Hematopoietic multipotent progenitor cell (in vitro differentiated cells): ENCODE data around the gene LAX1. TPM values are rescaled to one million over a fixed set of nuclear protein-coding genes. Genes with fewer than 3 reads are reported as not detected.
"Not testable (repeated sequence)": the region's sequence is repeated elsewhere in the genome, so short reads cannot be mapped to it uniquely, and the experiment has no call there.

Experiments used
- DNase-seq, 3 donors: peaks; one replicate each; pipeline ENCODE4 v3.0.0-alpha.2; 2011 to 2015; ENCODE audit warnings: low read depth in 2 of 3, low spot score in 2 of 3
- total RNA-seq: library from RNA; depleted of rRNA; stranded (reverse); fragments of >200 nt; gene quantifications from one replicate; pipeline ENCODE4 v1.2.3, GENCODE V29; 2012

The LAX1 gene
- total RNA-seq, 1 donor = 1.3 TPM

- DNase-seq = no peak
Measured at GRCh38 chr1:203768256-203768655, 3.3 kb downstream of the LAX1 start.

DNA sequence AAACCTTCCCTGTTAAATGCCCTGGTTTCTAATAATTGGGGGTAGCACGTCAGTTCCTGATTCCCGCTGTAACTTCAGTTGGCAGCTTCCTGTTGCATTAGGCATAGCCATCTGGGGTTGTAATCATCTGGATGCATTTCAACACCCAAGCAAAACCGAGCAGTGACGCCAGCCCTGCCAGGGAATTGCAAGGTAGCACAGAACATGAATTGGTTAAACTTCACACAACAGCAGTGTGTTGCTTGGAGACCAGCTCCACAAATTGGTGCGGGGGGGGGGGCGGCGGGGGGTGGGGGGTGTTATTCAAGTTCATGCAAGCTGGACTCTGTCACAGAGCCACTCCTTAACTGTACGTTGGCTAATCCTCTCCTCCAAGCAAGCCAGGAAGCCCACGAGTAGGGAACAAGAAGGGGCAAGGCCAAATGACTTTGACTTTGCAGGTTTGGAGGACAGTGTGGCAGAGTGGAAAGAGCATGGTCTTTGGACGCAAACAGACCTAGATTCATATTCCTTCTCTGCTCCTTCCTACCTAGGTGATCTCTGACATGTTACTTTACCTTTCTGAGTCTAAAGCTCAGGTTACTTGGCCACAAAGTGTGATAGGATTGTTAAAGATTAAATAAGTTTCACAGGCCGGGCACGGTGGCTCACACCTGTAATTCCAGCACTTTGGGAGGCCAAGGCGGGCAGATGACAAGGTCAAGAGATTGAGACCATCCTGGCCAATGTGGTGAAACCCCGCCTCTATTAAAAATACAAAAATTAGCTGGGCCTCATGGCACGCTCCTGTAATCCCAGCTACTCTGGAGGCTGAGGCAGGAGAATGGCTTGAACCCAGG is 4.7 kb downstream of the LAX1 start:
- peak in 2 of 3 donors; percentile 86 to 95 for DNase-seq

DNA sequence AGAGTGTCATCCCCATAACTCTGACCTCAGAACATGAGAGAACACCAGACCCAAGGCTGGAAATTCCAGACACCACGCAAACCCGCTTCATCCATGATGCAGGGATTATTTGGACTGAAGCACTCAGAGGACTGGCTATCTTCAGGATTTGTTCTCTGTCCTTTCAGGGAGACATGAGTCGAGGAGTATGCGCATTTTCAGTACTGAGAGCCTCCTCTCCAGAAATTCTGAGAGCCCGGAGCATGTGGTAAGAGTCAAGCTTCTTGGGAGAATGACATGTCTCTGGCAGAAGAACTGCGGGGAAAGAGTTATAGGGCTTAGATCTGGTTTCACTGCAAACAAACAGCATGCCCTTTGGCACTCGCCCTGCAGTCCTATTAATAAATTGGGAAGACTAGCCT is 6.9 kb downstream of the LAX1 start:
- DNase-seq = no peak

DNA sequence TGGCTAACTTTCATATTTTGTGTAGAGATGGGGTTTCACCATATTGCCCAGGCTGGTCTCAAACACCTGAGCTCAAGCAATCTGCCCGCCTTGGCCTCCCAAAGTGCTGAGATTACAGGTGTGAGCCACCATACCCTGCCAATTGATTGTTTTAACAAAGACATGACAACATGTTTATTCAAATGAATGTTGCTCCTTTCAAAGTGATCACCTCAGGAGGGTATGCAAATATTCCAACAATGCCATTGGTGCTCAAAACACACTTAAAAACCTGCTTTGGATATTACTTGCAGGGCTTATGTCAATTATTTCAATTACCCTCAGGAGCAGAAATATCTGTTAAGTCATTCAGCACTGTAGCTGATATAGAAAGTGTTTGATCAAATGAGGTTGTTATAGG is 7.9 kb downstream of the LAX1 start:
- no peak for DNase-seq

DNA sequence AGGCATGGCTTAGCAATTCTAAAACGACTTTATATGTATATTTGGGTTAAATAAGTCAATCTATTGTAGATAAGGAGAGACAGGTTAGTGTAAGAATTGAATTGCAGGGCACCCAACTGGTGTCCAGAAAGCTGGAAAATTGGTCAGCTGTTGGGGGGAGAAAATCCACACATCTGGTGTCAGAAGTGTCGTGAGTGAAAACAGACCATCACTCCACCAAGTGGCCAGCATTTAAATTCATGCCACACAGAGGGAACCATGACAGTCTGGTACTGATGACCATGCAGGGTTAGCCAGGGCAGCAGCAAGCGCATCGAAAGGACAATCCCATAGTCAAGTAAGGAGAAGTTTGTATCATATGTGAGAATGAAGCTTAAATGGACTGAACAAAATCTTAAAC is 11.7 kb downstream of the LAX1 start:
- DNase-seq = no peak

GRCh38 chr1:203777596-203777995 is 12.6 kb downstream of the LAX1 start:
- DNase-seq = no peak

- peak in 2 of 3 donors; percentile 45 to 68 for DNase-seq
Measured at GRCh38 chr1:203778146-203778545, 13.2 kb downstream of the LAX1 start.

DNA sequence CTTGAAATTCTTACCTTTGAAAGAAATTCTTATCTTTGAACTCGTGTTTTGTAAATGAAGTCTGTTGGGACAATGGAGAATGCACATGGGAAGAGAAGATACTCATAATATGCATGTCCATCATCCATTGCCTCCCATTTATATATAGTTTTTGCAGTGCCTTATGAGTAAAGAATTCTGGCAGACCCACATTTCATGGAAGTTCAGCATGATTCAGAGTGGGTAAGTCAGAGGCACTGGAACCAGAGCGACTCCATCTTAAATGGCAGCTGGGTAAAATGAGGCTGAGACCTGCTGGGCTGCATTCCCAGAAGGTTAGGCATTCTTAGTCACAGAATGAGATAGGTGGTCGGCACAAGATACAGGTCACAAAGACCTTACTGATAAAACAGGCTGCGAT is 13.8 kb downstream of the LAX1 start:
- DNase-seq = no peak

GRCh38 chr1:203781962-203782361 is 17.0 kb downstream of the LAX1 start:
- no peak for DNase-seq

DNA sequence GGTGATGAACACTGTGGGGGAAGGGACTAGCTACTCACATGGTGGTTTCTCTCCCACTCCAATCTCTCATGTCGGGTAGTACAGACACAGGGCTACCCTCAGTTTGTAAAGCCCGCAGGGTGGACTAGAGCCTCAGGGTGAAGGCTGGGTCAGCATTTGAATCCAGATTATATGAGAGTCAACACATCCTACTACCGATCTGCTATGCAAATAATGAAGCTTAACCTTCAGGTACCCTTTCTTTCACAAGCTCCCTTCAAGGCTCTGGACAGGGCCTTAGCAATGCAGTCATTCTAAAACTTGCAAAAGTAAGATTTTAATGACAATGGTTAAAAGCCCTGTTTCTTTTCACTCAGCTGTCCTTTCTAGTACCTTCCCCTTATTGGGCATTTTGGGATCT is 25.0 kb downstream of the LAX1 start:
- no peak for DNase-seq

GRCh38 chr1:203791498-203791897 is 26.5 kb downstream of the LAX1 start:
- no peak for DNase-seq

DNA sequence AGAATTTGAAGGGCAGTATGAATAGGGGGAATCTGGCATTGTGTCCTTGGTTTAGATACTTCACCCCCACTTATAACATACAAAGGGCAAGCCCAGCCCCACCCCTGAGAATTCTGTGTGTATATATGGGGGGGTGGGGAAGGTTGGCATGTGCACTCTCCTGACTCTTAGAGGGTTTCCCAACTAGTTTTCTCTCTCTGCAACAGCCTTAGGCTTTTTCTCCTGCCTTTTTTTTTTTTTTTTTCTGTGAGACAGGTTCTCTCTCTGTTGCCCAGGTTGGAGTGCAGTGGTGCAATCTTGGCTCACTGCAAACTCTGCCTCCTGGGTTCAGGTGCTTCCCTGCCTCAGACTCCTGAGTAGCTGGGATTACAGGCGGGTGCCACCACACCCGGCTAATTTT is 27.5 kb downstream of the LAX1 start:
- DNase-seq = no peak

GRCh38 chr1:203793561-203793960 is 28.6 kb downstream of the LAX1 start:
- DNase-seq = not testable (repeated sequence)

DNA sequence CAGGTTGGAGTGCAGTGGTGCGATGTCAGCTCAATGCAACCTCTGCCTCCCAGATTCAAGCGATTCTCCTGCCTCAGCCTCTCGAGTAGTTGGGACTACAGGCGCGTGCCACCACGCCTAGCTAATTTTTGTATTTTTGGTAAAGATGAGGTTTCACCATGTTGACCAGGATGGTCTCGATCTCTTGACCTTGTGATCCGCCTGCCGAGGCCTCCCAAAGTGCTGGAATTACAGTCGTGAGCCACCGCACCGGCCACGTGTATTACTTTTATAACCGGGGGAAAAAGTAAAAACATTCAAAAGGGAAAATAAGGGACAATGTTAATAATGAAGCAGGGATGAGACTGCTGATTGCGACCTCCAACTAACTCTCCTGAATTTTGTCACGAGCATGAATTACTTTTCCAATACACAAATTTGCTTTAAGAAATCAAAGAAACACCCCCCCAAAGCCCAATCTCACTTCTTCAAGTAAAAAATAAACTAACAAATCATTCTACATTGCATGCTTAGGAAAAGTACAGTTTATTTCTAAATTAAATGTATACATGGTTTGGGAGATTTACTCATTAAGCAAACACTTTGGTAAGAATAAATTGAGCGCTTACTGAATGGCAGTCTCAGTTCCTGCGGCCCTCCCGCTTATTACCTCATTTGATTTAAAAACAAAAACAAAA is 29.9 kb downstream of the LAX1 start:
- no peak for DNase-seq

DNA sequence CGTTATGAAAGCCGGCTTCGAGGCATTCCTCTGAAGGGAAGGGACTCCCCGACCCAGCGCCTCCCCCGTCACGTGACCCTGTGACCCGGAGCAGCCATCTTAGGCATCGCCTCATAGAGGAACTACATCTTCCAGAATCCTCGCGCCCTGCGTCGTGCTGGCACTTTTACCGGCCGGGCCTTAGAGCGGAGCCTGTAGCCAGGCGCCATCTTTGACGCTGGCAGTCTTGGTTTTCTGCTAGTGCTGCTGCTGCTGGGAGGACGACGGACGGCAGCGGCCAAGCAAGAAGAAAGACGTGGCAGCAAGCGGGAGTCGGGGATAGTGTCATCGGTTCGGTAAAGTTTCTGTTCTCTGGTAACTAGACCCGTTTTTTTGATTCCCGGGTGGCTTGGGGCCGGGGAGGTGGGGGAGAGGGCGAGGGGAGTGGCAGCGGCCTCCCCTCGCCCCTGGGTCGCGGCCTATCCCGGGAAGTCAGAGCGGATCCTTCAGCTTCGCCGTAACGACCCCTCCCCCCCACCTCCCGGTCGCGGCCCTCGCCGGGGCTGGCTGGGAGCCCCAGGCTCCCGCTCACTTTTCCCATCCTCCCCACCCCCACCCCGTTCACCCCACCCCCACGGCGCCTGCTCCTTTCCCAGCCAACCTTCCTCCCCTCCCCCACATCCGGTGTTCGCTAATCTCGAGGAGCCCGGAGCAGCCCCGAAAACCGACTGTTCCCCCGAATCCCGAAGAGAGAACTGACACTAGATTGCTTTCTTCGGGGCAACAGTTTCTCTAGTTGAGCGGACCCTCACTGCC is 30.7 kb downstream of the LAX1 start, which contains the start of the genes ZBED6 and ZC3H11A:
Gene ZBED6 (plus strand): TSS at position 183 of the 795 bp plus-strand sequence. CDS start 1,900 bp downstream, outside the sequence.
Gene ZC3H11A (plus strand): TSS at position 183 of the 795 bp plus-strand sequence. CDS start 21,448 bp downstream, outside the sequence.
- peak; percentile 89 to 99 (median 99) for DNase-seq

DNA sequence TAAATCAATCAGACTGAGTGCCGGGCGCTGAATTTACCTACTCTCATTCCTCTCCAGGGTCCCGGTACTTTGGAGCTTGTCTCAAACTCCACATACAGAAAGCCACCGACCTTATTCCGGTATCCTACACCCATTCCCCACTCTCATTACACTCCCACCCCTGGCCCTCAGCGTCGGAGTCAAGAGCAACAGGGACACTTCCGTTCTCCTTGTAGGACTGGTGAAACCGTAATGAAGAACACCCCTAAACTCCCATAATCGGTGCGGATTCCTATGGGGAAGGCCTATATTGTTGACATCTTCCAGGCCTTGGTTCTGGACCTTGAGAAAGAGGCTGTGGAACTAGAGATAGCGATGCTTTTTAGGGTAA is 31.2 kb downstream of the LAX1 start:
- peak; percentile 6 to 38 (median 13) for DNase-seq

DNA sequence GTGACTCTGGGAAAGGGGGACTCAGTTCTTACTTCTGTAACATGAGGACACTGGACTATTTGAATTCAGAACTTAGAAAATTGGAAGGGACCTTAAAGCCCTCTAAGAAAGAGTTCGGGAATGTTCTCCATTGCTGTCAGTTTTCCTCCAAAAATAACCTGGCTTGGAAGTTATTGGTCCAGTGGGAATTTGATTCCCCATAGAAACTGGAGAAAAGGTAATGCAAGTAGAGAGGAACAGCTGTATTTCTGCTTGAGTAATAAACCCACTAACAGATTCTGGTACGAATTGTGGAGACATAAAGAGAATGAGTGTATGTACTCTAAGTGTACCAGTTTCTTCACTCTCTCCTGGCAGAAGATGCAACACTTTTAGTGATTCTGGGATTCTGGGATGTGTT is 32.2 kb downstream of the LAX1 start:
- DNase-seq = no peak

DNA sequence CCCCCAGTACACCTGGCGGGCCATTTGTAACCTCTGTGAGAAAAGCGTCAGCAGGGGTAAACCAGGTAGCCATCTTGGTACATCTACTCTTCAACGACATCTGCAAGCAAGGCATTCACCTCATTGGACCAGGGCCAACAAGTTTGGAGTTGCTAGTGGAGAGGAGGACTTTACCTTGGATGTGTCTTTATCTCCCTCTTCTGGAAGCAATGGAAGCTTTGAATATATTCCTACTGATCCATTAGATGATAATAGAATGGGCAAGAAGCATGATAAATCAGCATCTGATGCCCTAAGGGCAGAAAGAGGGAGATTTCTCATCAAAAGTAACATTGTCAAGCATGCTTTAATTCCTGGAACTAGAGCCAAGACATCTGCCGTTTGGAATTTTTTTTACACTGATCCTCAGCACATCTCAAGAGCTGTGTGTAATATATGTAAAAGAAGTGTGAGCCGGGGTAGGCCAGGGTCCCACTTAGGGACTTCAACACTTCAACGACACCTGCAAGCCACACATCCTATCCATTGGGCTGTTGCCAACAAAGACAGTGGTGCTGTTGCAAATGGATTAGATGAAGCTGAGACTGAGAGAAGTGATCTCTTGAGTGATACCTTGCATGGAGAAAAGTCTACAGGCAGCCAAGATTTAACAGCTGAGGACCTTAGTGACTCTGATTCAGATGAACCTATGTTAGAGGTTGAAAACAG is 33.1 kb downstream of the LAX1 start:
- no peak for DNase-seq

DNA sequence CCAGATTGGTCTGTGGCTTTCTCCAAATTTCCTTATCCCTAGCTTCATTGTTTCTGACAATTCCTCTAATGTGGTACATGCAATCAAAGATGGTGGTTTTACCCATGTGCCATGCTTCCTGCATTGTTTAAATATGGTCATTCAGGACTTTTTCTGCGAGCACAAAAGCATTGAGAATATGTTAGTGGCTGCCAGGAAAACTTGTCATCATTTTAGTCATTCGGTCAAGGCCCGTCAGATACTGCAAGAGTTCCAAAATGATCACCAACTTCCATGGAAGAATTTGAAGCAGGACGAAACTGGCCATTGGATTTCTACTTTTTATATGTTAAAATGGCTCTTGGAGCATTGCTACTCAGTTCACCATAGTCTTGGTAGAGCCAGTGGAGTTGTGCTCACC is 34.2 kb downstream of the LAX1 start:
- no peak for DNase-seq

DNA sequence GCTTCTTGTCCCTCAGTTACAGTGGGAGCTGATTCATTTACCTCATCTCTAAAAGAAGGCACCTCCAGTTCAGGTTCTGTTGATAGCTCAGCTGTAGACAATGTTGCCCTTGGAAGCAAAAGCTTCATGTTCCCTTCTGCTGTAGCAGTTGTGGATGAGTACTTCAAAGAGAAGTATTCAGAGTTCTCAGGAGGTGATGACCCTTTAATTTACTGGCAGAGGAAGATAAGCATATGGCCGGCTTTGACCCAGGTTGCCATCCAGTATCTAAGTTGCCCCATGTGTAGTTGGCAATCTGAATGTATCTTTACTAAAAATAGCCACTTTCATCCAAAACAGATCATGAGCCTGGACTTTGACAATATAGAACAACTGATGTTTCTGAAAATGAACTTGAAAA is 35.0 kb downstream of the LAX1 start:
- DNase-seq = no peak

DNA sequence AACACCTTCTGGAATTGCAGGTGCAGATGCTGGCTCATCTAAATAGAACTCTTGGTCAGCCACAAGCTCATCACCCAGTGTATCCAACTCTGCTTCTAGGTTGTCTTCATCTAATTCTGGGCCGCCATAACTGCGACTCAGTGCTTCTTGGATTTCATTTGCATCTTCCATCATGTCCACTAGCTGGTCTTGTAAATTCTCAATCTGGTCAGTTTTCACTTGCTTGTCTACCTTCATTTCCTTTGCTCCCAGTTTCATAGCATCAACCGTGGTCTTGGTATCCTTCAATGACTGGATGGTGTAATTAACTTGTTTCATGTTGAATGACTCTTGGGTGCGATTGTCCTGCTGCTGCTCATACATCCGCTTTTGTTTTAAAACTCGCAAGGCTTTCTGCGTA is 40.7 kb downstream of the LAX1 start:
- DNase-seq = no peak
